ENCODE measurements around the gene CRELD2.
A peak's percentile ranks its signal among the peaks of the same experiment; 100 is the strongest.

CRELD2 gene

DNA sequence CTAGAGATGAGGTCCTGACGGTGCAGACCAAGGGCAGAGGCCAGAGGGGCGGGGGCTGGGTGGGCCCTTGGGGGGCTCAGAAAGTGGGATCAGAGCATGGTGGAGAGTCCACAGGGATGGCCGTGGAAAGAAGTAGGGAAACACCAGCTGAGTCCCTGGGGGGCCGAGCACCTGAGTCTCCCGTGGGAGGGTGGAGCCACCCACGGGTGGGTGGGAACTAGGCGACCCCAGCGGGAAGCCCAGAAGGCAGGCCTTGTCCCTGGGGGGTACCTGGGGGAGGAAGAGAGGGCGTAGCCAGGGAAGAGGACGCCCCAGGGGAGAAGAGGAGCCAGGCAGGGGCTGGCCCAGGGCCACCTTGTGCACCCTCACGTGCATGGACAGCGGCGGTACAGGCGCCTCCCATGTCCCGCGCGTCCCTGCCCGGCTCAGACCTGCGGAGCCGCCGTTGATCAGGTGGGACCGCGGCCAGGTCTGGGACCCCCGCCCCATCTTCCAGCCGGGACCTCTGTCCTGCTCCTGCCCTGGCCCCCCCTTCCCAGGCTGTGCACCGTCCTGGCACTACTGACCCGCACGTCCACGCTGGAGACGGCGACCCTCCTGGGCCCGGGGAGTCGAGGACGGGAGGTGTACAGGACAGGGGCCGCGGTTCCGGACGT, 10.2 kb downstream of the CRELD2 start:
- Histone ChIP-seq H3K9me3 (ENCODE audit: control insufficient read depth, low read length) (no peaks in the 10 kb centered on the region), H3K27me3 (replicated peaks; ENCODE audit: control insufficient read depth, insufficient read depth, low read length, poor library complexity, severe bottlenecking) (no peaks in the 10 kb centered on the region), H3K36me3 (ENCODE audit: control insufficient read depth, insufficient read depth, low read length) (no peaks in the 10 kb centered on the region), H3K4me1 (ENCODE audit: control insufficient read depth, insufficient read depth, low read length, poor library complexity, severe bottlenecking) (peaks cover 31% of the 10 kb centered on the region), H3K27ac (ENCODE audit: insufficient read depth, low read length, poor library complexity, severe bottlenecking) (no peak overlapping the region), H3K4me3 (ENCODE audit: insufficient read depth, low read depth, low read length, poor library complexity, severe bottlenecking) (no peak overlapping the region)
- DNase-seq: no peak

DNA sequence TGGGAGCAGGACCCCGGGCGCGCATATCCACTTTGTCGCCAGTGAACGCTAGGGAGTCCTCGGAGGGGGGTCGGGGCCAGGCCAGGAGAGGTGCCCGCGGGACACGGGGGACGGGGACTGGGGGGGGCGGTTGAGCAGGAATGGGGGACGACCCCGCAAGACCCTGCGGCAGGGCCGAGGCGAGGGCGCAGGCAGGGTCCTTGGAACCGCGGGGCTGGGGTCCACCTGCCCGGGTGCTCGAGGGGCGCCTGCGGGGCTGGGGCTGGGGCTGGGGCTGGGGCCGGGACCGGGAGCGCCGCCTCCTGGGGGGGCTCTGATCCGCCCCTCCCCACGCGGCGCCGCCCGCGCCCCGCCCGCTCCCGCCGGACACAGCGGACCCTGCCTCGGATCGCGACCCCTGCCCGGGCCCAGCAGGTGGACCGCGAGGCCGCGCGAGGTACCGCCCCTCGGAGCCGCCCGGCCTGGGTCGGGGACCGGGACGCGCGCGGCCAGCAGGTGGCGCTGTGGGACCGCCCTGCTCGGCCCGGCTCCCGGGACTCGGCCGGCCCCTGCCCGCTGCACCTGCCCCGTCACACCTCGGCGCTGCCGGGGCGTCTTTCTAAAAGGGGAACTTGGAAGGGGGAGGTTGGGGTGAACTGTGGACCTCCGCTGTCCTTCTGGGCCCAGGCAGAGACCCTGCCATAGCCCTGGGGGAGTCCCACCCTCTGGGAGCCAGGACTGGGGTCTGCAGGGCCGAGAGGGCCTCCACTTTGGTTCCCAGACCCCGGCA, 11.0 kb downstream of the CRELD2 start:
- Histone ChIP-seq H3K9me3 (ENCODE audit: control insufficient read depth, low read length) (no peaks in the 10 kb centered on the region), H3K27me3 (replicated peaks; ENCODE audit: control insufficient read depth, insufficient read depth, low read length, poor library complexity, severe bottlenecking) (no peaks in the 10 kb centered on the region), H3K27ac (ENCODE audit: insufficient read depth, low read length, poor library complexity, severe bottlenecking) (peak overlapping the region; percentile 33), H3K36me3 (ENCODE audit: control insufficient read depth, insufficient read depth, low read length) (no peaks in the 10 kb centered on the region), H3K4me1 (ENCODE audit: control insufficient read depth, insufficient read depth, low read length, poor library complexity, severe bottlenecking) (peaks cover 34% of the 10 kb centered on the region), H3K4me3 (ENCODE audit: insufficient read depth, low read depth, low read length, poor library complexity, severe bottlenecking) (no peak overlapping the region)
- peak; percentile 54 to 70 (median 64) for DNase-seq

DNA sequence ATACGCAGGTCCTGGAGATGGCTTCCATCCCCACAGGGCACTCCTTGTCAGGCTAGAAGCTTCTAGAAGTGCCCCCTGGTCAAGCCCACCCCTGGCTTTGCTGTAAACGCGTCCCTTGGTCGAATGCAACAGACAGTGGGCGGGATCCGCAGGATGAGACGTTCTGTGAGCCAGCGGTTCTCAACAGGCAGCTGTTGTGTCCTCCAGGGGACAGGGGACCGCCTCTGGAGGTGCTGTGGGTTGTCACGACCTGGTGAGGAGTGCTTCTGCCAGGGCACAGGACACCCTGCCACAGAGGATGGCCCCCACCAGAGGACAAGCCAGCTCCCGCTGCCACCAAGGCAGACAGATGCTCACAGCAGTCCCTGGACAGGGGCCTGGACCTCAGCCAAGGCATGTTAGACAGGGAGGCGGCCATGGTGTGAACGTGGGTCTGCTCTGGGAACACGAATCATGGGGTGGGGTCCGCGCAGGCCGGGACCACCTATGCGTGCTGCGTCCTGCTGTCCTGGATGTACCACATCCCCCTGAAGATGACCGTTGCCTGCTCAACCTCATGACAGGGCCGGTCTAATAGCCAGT, 11.7 kb downstream of the CRELD2 start:
- Histone ChIP-seq H3K4me3 (ENCODE audit: insufficient read depth, low read depth, low read length, poor library complexity, severe bottlenecking) (no peak overlapping the region), H3K27me3 (replicated peaks; ENCODE audit: control insufficient read depth, insufficient read depth, low read length, poor library complexity, severe bottlenecking) (no peaks in the 10 kb centered on the region), H3K27ac (ENCODE audit: insufficient read depth, low read length, poor library complexity, severe bottlenecking) (peak overlapping the region; percentile 33), H3K36me3 (ENCODE audit: control insufficient read depth, insufficient read depth, low read length) (no peaks in the 10 kb centered on the region), H3K4me1 (ENCODE audit: control insufficient read depth, insufficient read depth, low read length, poor library complexity, severe bottlenecking) (peaks cover 39% of the 10 kb centered on the region), H3K9me3 (ENCODE audit: control insufficient read depth, low read length) (no peaks in the 10 kb centered on the region)
- no peak for DNase-seq

DNA sequence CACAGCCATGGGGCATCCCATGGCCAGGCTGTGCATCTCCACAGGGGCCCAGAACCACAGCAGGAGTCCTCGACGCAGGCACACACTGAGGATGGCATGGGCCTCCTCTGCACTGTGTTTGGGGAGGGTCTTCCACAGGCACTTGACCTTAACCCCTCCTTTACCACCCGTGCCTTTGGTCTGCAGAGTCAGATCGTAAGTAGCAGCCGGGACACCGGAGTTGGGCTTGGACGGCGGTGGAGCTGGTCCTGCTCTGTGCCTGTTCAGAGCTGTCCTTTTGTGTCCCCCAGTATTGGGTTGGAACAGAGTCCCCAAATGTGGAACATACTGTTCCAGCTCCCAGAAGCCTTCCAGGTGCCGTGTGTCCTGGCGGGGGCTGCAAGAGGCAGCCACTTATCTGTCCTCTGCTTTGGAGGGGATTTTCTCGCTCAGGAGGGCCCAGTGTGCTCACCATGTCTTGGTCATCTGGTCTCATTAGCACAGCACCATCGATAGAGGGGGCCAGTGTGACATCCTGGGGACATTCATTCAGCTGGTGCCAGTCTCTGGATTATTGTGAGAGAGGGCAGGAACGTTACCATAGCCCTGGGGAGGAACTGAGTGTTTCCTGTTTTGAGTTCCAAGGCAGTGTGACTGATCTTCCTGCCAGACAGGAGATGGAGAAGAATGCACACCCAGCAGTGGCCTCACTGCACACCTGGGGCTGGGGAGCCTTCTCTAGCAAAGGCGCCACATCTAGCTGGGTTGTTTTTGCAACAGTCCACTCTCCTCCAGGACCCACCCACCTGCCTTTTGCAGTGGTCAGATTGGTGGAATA, 12.4 kb downstream of the CRELD2 start:
- Histone ChIP-seq H3K9me3 (ENCODE audit: control insufficient read depth, low read length) (no peaks in the 10 kb centered on the region), H3K36me3 (ENCODE audit: control insufficient read depth, insufficient read depth, low read length) (no peaks in the 10 kb centered on the region), H3K27me3 (replicated peaks; ENCODE audit: control insufficient read depth, insufficient read depth, low read length, poor library complexity, severe bottlenecking) (no peaks in the 10 kb centered on the region), H3K27ac (ENCODE audit: insufficient read depth, low read length, poor library complexity, severe bottlenecking) (peak overlapping the region; percentile 10), H3K4me3 (ENCODE audit: insufficient read depth, low read depth, low read length, poor library complexity, severe bottlenecking) (no peak overlapping the region), H3K4me1 (ENCODE audit: control insufficient read depth, insufficient read depth, low read length, poor library complexity, severe bottlenecking) (peaks cover 34% of the 10 kb centered on the region)
- DNase-seq: peak in 1 of 3 donors; percentile 23

DNA sequence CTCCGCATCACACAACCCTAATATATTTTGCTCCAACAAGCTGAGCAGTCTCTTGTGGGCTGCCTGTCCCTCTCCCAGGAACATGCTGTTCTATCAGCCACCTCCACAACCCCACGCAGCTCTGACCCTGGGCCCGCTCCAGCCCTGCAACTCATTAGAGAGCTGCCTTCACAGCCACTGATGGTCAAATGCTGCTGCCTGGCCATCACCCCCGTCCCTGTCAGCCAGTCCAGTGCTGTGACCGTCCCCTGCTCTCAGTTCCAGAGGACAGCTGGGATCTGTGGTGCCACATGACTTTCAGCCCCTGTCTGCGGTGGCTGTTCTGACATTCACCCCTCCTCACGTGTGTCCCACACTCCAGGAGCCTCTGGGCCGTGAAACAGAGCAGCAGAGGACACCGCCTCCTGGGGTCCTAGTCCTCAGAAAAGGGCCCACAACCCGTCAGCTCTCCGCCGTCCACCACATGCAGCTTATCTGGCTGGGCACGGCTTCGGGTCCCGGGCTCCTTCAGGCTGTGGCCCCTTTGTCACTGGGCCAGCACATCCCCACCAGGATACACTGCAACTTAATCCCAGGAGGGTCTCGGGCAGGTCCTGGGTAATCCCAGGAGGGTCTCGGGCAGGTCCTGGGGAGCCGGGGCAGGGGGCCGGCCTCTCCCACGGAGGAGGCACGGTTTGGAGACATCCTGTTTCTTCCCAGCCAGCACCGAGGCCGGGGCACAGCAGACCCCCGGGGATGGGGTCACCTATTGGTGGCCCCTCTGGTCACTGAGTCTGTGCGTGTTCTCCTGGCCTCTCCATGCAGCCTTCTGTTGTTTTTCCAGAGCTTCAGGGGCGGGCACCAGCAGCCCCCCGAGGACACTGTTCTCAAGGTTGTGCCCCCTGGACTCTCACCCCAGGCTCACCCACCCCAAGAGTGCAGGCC, 15.1 kb downstream of the CRELD2 start:
- no peak overlapping the region for H3K4me3 ChIP-seq (ENCODE audit: insufficient read depth, low read depth, low read length, poor library complexity, severe bottlenecking)
- peaks cover 41% of the 10 kb centered on the region for H3K4me1 ChIP-seq (ENCODE audit: control insufficient read depth, insufficient read depth, low read length, poor library complexity, severe bottlenecking)
- peak overlapping the region; percentile 90 for H3K27ac ChIP-seq (ENCODE audit: insufficient read depth, low read length, poor library complexity, severe bottlenecking)

DNA sequence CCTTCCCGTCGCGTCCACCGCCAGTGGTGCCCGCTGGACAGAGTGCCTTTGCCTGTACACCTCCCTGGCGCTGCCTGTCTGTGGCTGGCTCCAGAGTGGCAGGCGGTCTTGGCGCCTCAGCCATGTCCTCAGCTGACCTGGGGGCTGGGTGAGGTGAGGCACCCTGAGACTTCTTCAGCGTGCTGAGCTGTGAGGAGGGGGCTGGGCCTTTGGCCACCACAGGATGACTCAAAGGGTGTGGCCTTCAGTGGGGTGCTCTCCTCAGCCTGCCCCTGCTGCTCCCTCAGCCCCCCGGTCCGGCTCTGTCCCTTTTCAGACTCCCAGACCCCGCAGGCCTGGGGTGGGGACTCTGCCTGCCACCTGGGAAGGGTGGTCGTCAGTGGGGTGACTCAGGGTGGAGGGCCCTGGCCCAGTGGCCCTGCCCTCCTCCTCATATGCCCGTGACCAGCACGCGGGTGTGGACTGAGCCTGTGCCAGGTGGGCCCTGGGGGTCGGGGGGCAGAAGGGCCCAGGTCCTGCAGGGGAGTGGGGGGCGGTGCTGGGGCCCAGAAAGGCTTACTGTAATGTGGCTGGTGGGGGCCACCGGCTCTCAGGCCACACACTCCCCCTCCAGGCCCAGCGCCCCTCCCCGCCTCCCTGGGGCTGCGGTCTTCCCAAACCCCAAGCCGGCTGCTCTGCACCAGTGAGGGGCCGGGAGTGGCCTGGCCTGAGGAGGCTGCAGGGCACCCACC, 15.9 kb downstream of the CRELD2 start:
- Histone ChIP-seq H3K4me3 (ENCODE audit: insufficient read depth, low read depth, low read length, poor library complexity, severe bottlenecking) (peak overlapping the region; percentile 40), H3K36me3 (ENCODE audit: control insufficient read depth, insufficient read depth, low read length) (no peaks in the 10 kb centered on the region), H3K9me3 (ENCODE audit: control insufficient read depth, low read length) (no peaks in the 10 kb centered on the region), H3K27me3 (replicated peaks; ENCODE audit: control insufficient read depth, insufficient read depth, low read length, poor library complexity, severe bottlenecking) (no peaks in the 10 kb centered on the region), H3K4me1 (ENCODE audit: control insufficient read depth, insufficient read depth, low read length, poor library complexity, severe bottlenecking) (peaks cover 38% of the 10 kb centered on the region), H3K27ac (ENCODE audit: insufficient read depth, low read length, poor library complexity, severe bottlenecking) (peak overlapping the region; percentile 90)
- DNase-seq: peak; percentile 43 to 44 (median 44)

More for the DNA sequence above, 15.1 kb downstream of the CRELD2 start:
- DNase-seq: no peak
- no peaks in the 10 kb centered on the region for H3K9me3 ChIP-seq (ENCODE audit: control insufficient read depth, low read length)
- no peaks in the 10 kb centered on the region for H3K27me3 ChIP-seq (replicated peaks; ENCODE audit: control insufficient read depth, insufficient read depth, low read length, poor library complexity, severe bottlenecking)
- no peaks in the 10 kb centered on the region for H3K36me3 ChIP-seq (ENCODE audit: control insufficient read depth, insufficient read depth, low read length)

DNA sequence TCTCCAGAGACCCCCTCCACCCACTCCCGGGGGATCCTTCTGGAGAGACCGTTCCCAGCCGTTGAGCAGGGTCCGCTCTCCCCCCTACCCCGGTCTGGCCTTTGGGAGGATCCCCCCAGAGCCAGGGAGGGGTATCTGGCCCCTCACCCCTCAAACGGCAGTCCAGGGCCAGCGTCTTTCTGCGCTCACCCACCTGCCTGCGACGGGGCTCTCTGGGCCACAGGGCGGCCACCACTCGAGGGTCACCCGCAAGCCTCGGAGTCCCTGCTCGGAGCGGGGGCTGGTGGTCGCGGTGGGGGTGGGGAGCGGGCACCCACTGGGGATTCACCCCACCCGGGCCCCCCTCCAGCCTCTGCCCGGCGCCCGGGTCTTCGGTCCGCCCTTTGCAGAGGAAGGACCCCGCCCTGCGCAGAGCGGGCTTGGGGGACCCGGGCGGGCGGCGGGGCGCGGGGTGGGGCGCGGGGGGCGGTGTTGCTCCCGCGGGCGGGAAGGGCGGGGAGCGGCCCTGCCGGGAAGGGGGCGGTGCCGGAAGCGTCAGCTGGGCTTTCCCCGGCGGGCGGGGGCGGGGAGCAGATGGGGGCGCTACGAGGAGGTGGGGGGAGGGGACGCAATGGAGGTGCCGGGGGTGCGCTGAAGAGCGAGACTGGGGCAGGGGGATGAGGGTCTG, 16.6 kb downstream of the CRELD2 start:
- H3K4me3 ChIP-seq (ENCODE audit: insufficient read depth, low read depth, low read length, poor library complexity, severe bottlenecking): peak overlapping the region; percentile 40
- no peaks in the 10 kb centered on the region for H3K9me3 ChIP-seq (ENCODE audit: control insufficient read depth, low read length)
- H3K4me1 ChIP-seq (ENCODE audit: control insufficient read depth, insufficient read depth, low read length, poor library complexity, severe bottlenecking): peaks cover 33% of the 10 kb centered on the region
- DNase-seq: peak; percentile 74 to 78 (median 77)
- H3K27me3 ChIP-seq (replicated peaks; ENCODE audit: control insufficient read depth, insufficient read depth, low read length, poor library complexity, severe bottlenecking): no peaks in the 10 kb centered on the region
- no peaks in the 10 kb centered on the region for H3K36me3 ChIP-seq (ENCODE audit: control insufficient read depth, insufficient read depth, low read length)
- H3K27ac ChIP-seq (ENCODE audit: insufficient read depth, low read length, poor library complexity, severe bottlenecking): peak overlapping the region; percentile 90

DNA sequence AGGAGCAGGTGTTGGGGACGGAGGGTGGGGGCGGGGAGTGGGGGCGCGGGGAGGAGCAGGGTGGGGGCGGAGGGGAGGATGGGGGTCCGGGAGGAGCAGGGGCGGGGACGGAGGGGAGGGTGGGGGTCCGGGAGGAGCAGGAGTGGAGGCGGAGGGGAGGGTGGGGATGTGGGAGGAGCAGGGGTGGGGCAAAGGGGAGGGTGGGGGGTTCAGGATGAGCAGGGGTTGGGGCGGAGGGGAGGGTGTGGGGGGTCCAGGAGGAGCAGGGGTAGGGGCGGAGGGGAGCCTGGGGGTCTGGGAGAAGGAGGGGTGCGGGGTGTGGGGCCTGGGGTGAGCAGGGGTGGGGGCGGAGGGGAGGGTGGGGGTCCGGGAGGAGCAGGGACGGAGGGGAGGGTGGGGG, 17.1 kb downstream of the CRELD2 start:
- no peak overlapping the region for H3K4me3 ChIP-seq (ENCODE audit: insufficient read depth, low read depth, low read length, poor library complexity, severe bottlenecking)
- H3K27ac ChIP-seq (ENCODE audit: insufficient read depth, low read length, poor library complexity, severe bottlenecking): peak overlapping the region; percentile 90

More for the DNA sequence above, 17.1 kb downstream of the CRELD2 start:
- no peaks in the 10 kb centered on the region for H3K36me3 ChIP-seq (ENCODE audit: control insufficient read depth, insufficient read depth, low read length)
- H3K9me3 ChIP-seq (ENCODE audit: control insufficient read depth, low read length): no peaks in the 10 kb centered on the region
- no peak for DNase-seq
- H3K27me3 ChIP-seq (replicated peaks; ENCODE audit: control insufficient read depth, insufficient read depth, low read length, poor library complexity, severe bottlenecking): no peaks in the 10 kb centered on the region
- H3K4me1 ChIP-seq (ENCODE audit: control insufficient read depth, insufficient read depth, low read length, poor library complexity, severe bottlenecking): peaks cover 30% of the 10 kb centered on the region
